Epithelial cell of prostate (primary cell): ENCODE results near the gene CDH3.
A peak's percentile ranks its signal among the peaks of the same experiment; 100 is the strongest.

ENCODE experiments used
- DNase-seq: peaks from one replicate; pipeline ENCODE4 v3.0.0-alpha.2; 2011; ENCODE audit warnings: low read depth, low spot score
- H3K27ac ChIP-seq: fragments of 450-650 bp; 2 replicates; pipeline ENCODE4 v1.5.1; 2017; ENCODE audit warnings: mild to moderate bottlenecking

Gene CDH3

DNA sequence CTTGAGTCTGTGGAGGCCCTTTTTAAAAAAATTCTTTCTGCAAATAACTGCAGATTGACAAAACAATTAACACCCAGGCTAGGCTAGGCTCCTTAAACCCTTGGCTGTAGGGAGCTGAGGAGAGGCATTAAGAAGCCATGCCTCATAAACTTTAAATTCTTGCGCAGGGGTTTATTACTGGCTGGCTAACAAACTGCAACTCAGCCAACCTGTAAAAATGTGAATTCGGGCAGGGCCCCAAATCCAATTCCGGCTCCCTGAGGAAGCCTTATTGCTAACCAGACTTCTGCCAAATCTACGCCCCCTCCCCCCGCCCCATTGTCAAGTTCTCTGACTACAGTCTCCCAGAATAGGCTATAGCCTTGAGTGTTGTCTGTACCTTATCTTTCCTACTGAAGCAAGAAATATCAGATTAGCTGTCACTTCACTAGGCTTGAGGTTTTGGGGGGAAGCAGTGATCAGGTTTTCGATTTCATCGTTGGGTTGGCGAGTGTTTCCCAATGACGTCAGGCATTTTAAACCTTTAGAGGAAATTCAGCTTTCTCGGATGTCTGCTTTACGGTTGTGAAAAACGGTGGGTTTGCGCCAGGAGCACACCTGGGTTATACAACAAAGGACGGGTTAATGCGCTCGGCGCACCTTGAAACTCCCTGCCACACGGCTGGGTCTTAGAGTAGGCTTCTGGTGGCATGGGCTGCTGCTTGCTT, 2.0 kb downstream of the CDH3 start:
- peak overlapping the region; percentile 84 for H3K27ac ChIP-seq
- DNase-seq = no peak

DNA sequence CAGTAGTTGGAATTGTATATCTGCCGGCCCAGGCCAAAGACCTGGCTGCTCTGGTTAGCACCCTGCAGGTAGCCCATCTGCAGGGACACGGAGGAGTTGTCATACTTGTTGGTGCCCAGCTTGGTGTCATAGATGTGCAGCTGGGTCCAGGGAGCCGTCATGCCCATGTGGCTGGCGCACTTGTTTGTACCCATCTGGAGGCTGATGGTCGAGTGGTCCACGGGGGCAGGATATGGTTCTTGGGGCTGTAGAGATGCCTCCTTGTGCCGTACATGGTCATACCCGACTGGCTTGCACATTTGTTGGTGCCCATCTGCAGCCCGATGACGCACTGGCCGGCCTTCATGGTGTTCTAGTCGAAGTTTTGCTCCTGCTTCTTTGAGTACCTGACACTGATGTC, 6.0 kb downstream of the CDH3 start:
- H3K27ac ChIP-seq = peak overlapping the region; percentile 84
- no peak for DNase-seq

DNA sequence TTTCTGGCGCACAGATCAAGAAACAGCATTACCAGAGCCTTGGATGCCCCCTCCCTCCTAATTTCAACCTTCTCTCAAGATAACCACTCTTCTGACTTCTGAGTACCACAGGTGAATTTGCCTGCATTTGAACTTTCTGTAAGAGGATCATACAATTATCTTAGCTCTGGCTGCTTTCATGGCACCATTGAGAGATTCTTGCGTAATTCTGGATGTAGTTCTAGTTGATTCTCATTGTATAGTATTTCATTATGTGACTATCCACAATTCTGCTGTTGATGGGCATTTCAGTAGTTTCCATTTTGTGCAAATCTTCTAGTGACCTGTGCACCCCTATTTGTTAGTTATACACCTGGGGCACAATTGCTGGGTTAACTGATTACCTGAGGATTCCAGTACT, 7.5 kb downstream of the CDH3 start:
- peak overlapping the region; percentile 60 for H3K27ac ChIP-seq
- DNase-seq = no peak

DNA sequence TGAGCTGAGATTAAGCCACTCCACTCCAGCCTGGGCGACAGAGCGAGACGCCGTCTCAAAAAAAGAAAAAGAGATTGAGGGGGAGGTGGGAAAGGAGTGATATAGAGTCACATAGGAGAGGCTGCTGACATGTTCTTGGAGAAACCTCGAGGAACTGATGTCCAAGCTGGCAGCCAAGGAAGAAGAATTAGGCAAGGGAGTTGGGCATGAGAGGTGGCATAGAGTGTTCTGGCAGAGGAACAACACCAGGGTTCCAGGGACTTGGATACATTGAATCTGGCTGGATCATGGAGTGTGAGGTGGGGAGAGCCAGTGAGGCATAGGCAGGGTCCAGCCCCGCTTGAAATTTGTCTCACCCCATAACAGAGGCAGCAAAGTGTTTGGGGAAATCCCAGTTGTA, 10.7 kb downstream of the CDH3 start:
- peak overlapping the region; percentile 99 for H3K27ac ChIP-seq
- no peak for DNase-seq

DNA sequence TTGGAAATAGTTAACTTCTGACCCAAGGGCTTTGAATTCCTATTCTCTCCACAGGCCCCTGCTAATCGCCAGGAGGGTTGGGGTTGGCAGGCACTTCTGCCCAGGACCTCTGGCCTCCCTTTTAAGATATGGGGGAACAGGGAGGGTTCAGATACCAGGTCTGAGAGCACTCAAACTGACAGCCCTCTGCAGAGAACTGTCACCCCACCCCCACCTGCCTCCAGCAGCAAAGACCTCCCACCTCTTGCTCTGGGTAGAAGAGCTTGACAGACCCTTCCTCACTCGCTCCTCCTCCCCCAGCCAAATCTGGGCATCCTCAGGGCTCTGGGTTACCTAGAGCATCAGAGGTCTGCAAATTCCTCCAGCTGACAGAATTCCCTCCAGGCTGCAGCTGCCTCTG, 11.6 kb downstream of the CDH3 start:
- peak overlapping the region; percentile 99 for H3K27ac ChIP-seq
- DNase-seq = no peak

DNA sequence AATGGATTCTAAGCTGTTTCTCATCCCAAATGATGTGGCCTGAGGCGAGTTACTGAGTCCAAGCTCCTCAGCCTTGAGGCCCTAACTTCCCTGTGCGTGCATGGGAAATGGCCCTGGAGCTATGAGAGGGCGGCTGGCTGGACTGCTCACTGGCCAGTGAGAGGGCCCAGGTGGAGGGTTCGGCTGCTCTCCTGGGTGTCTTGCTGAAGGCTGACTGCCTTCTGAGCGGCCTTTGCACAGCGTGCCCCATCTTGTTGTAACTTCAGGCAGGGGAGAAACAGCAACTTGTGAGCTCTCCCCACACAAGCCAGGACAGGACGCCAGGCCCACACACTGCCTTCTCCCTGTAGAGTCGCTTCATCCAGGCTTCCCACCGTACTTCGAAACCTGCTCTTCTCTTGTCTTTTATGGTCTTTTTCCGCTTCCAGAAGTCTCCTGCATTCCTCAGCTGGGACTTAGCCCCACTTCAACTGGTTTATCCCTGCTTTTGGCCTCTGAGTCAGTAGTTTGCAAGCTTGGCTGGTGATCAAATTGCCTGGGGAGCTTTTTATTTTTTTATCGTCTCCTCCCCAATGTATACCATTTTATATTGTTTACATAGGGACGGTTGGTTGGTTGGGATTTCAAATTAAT, 13.3 kb downstream of the CDH3 start:
- peak; percentile 98 for DNase-seq
- peak overlapping the region; percentile 99 for H3K27ac ChIP-seq

DNA sequence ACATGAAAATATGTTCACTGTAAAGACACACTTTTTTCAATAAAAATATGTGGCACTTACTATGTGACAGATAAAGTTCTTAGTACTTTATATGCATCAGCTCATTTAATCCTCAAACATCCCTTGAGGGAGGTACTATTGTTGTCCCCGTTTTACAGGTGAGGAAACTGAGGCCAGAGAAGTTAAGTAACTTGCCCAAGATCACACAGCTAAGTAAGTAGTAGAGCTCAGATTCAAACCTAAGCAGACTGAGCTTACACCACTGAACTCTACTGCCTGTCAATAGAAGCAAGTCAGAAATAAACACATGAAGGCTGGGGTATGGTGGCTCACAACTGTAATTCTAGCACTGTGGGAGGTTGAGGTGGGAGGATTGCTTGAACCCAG, 13.9 kb downstream of the CDH3 start:
- DNase-seq = no peak
- H3K27ac ChIP-seq = peak overlapping the region; percentile 99

DNA sequence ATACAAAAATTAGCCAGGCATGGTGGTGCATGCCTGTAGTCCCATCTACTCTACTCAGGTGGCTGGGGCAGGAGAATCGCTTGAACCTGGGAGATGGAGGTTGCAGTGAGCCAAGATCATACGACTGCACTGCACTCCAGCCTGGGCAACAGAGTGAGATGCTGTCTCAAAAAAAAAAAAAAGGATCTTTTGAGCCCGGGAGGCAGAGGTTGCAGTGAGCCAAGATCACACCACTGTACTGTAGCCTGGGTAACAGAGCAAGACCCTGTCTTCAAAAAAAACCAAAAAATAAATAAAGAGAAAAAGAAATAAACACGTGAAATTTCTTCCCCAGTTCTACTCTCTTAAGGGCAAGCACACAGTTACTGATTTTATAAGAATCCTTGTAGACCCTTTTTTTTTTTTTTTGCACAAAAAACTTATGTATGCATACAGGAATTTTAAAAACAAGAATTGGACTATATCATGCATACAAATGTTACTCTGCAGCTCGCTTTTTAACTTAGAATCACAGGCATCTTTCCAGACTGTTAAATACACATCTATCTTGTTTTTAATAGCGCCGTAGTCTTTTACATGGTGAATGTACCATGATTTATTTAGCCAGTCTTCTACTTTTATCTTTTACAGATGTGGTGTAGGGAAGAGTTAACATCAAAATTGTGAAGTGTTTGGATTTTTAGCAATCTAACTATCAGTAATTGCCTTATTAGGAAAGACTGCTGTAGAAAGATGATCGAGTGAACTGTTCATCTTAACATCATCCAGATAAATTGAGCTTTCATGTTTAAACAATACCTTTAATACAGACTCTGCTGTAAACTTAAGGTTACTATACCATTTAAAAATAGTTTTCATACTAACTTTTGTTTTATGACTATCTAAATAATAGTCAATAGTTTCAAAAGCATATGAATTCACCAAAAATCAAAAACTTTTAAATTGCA, 14.6 kb downstream of the CDH3 start:
- no peak for DNase-seq
- peak overlapping the region; percentile 99 for H3K27ac ChIP-seq

DNA sequence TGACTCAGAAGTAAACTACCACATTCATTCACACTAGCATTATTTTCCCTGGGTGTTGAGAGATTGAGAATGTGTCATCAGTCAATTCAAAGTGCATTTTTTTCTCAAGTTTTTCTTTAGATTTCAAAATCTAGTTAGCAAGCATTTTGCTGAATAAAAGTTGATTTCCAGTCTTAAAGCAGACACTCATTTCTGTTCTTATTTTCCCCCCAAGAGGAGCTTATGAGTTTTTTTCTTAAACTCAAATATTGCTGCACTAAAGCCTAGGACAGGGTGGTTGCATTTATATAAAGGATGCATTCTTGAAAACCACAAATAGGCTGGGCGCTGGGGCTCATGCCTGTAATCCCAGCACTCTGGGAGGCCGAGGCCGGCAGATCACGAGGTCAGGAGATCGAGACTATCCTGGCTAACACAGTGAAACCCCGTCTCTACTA, 15.3 kb downstream of the CDH3 start:
- DNase-seq = no peak
- H3K27ac ChIP-seq = peak overlapping the region; percentile 99

DNA sequence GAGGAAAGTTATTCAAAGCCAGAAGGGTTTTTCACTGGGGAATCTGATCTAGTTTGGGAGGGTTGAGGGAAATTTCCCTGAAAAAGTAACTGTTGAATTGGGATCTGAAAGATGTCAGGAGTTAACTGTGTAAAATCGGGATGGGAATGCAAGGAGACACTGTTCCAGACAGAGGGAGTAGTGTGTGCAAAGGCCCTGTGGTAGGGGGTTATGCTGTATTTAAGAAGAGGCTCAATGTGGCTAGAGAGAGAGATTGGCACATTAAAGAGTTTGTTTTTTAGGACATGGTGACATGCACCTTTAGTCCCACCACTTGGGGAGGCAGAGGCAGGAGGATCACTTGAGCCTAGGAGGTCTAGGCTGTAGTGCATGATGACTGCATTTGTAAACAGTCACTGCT, 16.9 kb downstream of the CDH3 start:
- DNase-seq = no peak
- H3K27ac ChIP-seq = peak overlapping the region; percentile 99

DNA sequence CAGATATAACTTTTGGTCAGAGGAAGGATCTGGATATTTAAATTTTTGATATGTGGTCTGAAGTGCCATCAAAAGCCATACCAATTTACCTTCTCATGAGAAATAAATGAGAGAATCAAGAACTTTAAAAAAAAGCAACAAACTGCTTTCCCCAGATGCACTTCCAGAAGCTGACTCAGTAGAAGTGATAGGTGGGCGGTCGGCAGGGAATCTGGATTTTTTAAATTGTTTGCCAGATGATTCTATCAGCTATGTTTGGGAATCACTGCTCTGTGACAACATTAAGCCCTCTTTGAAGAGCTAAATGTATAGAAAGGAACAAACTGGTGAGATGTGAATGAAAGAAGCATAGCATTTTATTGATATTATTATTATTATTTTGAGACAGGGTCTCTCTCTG, 19.2 kb downstream of the CDH3 start:
- peak overlapping the region; percentile 99 for H3K27ac ChIP-seq
- no peak for DNase-seq

DNA sequence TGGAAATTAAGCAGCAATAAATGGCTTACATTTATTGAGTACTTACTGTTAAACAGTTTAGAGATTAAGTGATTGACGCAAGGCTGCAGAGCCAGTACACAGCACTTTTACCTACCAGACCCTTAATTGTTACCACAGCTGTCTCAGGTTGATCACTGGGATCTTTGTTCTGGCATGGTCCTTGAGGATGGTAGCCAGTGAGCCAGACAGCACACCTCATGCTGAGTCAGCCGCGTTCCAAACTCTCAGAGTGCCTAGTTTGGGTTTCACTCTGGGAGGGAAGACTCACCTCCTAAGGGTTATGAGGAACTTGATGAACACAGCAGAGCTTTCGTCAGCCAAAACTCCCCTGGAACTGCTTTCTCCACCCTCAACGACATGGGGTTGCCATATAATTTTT, 20.4 kb downstream of the CDH3 start:
- peak overlapping the region; percentile 99 for H3K27ac ChIP-seq
- DNase-seq = peak; percentile 99

DNA sequence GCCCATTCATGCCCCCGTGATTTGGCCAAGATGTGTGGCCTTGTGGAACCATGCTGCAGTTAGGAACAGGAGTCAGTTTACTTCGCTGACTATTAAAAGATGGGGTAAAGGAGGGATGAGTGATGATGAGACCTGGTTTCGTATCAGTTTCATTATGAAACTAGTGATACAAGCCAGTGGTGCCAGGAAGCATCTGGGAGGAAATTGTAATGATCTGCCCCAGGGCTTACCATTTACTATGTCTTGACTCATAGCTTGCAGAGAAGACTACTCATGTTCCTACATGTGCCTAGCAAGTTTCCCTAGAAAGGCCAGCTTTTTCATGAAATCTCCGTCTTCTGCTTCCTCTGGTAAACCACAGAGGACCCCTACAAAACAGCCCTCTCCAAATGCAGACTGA, 23.2 kb downstream of the CDH3 start:
- peak; percentile 99 for DNase-seq
- peak overlapping the region; percentile 99 for H3K27ac ChIP-seq

DNA sequence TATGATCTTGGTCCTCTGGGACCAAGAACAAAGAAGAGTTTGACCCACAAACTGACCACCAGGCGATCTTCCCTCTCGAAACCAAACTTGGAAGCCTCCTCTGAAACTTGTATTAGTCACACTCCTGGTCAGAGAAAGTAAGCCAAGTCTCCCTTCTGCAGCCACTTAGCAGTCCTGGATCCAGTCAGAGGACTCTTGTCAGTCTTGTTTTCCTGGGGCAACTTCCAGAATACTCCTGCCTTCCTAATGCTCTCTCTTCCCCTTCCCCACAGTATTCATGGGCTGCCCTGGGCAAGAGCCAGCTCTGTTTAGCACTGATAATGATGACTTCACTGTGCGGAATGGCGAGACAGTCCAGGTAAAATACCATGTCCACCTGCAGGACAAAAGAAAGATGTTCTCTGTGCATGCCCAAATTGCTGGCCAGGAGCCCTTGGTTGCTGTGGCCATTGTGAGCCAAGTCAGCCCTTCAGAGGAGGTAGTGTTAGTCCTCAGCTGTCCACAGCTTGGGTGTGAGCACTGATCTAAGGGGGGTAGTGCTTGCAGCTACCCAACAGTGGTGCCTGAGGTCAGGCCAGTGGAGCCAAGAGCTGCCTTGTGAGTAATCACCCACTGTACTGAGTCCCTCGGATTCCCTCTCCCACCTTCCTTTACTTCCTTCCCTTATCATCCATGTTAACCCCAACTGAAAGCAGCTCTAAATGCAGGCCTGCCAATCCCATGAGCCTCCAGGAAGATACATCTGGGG, 31.2 kb downstream of the CDH3 start:
- DNase-seq = no peak
- H3K27ac ChIP-seq = peak overlapping the region; percentile 37

DNA sequence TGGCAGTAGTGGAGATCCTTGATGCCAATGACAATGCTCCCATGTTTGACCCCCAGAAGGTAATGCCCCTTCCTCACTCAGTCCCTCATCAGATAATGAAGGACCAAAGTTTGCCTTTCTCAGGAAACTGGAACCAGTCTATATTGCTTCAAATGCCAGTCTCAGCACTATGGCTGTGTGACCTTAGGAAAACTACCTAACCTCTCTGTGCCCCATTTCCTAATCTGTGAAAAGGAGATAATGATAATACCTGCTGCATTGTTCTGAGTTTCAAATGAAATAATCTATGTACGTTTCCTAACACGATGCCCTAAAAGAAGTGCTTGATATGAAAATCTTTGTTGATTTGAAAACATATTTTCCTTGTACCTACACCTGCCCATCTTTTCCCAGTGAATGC, 35.9 kb downstream of the CDH3 start:
- no peak overlapping the region for H3K27ac ChIP-seq
- no peak for DNase-seq

DNA sequence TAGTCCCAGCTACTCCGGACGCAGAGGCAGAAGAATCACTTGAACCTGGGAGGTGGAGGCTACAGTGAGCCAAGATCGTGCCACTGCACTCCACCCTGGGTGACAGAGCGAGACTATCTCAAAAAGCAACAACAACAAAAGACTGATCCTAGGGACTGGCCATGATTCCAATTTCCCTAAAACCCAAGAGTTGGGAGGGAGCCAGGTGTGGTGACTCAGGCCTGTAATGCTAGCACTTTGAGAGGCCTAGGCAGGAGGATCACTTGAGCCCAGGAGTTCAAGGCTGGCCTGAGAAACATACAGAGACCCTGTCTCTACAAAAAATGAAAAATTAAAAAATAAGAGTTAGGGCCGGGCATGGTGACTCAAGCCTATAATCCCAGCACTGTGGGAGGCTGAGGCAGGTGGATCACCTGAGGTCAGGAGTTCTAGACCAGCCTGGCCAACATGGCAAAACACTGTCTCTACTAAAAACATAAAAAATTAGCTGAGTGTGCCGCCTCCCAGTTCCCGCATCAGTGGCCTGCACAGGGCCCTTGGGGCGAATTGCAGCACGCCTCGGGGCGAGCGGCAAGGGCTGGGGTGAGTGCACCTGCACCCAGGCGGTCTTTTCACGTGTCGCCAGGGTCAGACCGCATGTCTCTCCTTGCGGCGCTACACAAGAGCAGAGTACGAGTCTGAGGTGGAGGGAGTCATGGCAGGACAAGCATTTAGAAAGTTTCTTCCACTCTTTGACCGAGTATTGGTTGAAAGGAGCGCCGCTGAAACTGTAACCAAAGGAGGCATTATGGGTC, 40.8 kb downstream of the CDH3 start:
- DNase-seq = no peak

DNA sequence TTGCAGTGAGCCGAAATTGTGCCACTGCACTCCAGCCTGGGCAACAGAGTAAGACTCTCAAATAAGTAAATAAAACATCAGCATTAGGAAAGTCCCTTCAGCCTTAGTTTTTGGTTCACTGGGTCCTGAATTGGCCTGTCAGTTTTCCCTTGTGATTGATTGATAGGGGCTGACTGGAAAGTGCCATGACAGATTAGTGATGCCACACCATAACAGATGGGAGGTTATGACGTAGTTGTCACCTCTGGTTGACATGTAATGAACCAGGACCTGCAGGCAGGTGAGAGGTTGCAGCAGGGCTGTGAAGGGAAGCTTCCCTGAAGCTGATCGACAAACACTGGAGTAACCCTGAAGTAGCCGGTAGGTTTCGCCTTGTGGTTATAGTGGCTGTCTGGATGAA, 41.8 kb downstream of the CDH3 start:
- no peak overlapping the region for H3K27ac ChIP-seq
- no peak for DNase-seq

More for the DNA sequence above, 40.8 kb downstream of the CDH3 start:
- no peak overlapping the region for H3K27ac ChIP-seq

DNA sequence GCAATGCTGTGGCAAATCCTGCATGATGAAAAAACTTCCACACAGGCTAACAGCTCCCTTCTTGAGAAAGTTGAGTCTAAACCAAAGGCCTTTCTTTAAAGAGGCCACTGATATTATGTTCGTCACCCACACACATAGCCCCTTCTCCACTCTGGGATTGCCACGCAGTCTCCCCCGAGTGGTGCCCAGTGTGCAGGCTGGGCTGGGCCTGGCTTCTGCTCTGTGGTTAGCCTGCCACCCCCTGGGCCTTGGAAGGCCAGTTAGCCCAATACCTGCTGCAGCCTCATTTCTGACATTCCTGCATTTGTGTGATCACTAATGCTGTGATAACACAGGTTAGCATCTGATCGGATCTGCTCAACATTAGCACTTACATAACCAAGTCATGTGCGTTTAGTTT, 44.8 kb downstream of the CDH3 start:
- H3K27ac ChIP-seq = no peak overlapping the region
- DNase-seq = no peak

DNA sequence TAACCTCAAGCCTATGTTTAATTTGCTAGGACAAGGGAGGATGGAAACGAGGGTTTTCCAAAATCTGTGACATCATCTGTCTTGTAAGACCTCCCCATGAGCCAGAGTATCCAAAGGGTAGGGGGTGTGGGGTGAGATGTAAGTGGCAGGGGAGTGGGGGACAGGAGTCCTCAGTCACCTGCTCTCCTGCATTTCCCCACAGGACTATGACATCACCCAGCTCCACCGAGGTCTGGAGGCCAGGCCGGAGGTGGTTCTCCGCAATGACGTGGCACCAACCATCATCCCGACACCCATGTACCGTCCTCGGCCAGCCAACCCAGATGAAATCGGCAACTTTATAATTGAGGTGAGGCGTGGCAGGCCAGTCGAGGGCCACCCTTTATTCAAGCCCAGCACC, 50.5 kb downstream of the CDH3 start:
- DNase-seq = no peak
- no peak overlapping the region for H3K27ac ChIP-seq

DNA sequence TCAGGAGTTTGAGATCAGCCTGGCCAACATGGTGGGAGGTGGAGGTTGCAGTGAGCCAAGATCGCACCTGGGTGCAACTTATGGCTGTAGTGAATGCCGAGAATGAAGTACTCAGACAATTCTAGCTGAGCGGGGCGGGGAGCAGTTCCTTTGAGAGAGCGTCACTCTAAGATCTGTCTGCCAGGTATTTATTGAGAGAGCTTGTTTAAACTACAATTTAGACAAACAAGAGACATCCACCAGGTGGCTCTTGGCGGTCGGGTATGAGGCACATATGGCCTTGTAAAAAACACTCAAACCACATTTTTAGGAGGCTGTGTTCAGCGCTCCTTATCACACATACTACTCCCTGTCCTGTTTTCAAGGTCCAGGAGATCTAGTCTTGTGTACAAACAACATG, 51.4 kb downstream of the CDH3 start:
- no peak overlapping the region for H3K27ac ChIP-seq
- no peak for DNase-seq
